K562 (cell line): ENCODE measurements around the gene KCTD1. TPM values are rescaled to one million over a fixed set of nuclear protein-coding genes. Genes with fewer than 3 reads are reported as not detected.

Experiments used
- ATAC-seq: fragments of 200-7000 bp; cut with Tn5 transposase; 3 replicates; pipeline ENCODE4 v1.9.1; 2020; ENCODE audit warnings: moderate library complexity
- BruUV-seq: library from RNA; stranded (reverse); fragments of 400-500 nt; replicated peaks from 2 replicates; lab custom pipeline; 2021; lab: Mats Ljungman, UMichigan
- CTCF ChIA-PET: fragments of 300-600 bp; formaldehyde crosslinking; extraction: SDS; loops from one replicate; lab custom pipeline; 2021; ENCODE audit warnings: low intra/inter-chr PET ratio; lab: Yijun Ruan, JAX
- POLR2A ChIA-PET: fragments of 300-600, 350-650 bp; sonication (Branson Sonifier 250); formaldehyde crosslinking; extraction: SDS; loops from one replicate; lab custom pipeline; 2021; ENCODE audit warnings: antibody characterized with exemption, inconsistent platforms; lab: Yijun Ruan, JAX
- DNase-seq, 4 experiments: peaks; one replicate each; pipeline versions ENCODE4 v3.0.0 to v3.0.0-alpha.2; 2011 to 2018; ENCODE audit warnings: low spot score in 3 of 4, mixed read lengths in 3 of 4; ENCODE audit errors: extremely low read depth in 1 of 4
- FAIRE-seq: peaks from 2 replicates; lab custom pipeline; 2011; peaks lifted over from hg19 to GRCh38; lab: Jason Lieb, UNC
- H2AFZ ChIP-seq: 2 replicates; pipeline ENCODE4 v1.6.0; 2011; ENCODE audit warnings: low read depth, low read length, control low read depth, inconsistent platforms
- H3K27ac ChIP-seq: fragments of 200-600 bp; 3 replicates; pipeline ENCODE4 v1.8.0; 2011; ENCODE audit warnings: low read depth, mild to moderate bottlenecking, control low read depth, inconsistent platforms, low read length, moderate library complexity, mixed read lengths; ENCODE audit errors: extremely low read depth
- H3K27me3 ChIP-seq, 2 experiments: fragments of 300-600 bp in 1 of 2; 2 replicates in 1 of 2; 3 replicates in 1 of 2; pipeline versions ENCODE4 v1.6.0 to v1.8.0; 2011; ENCODE audit warnings: inconsistent platforms in 2 of 2, low read length in 2 of 2, mild to moderate bottlenecking in 1 of 2, mixed read lengths in 1 of 2, moderate library complexity in 1 of 2; ENCODE audit not compliant: control insufficient read depth in 2 of 2, insufficient read depth in 2 of 2
- H3K36me3 ChIP-seq: fragments of 300-600 bp; 3 replicates; pipeline ENCODE4 v1.8.0; 2011; ENCODE audit warnings: mild to moderate bottlenecking, low read length, inconsistent platforms; ENCODE audit not compliant: control insufficient read depth, insufficient read depth
- H3K4me1 ChIP-seq, 2 experiments: fragments of 200-600 bp in 1 of 2; replicated peaks in 1 of 2; 2 replicates in 1 of 2; 3 replicates in 1 of 2; pipeline versions ENCODE4 v1.5.1 to v1.8.0; 2011; ENCODE audit warnings: inconsistent platforms in 2 of 2, low read length in 2 of 2, mild to moderate bottlenecking in 1 of 2, mixed read lengths in 1 of 2, moderate library complexity in 1 of 2; ENCODE audit not compliant: control insufficient read depth in 2 of 2, insufficient read depth in 2 of 2
- H3K4me2 ChIP-seq: 2 replicates; pipeline ENCODE4 v1.6.1; 2011; ENCODE audit warnings: low read length, control low read depth, inconsistent platforms, mixed read lengths; ENCODE audit not compliant: insufficient read depth
- H3K4me3 ChIP-seq: fragments of 200-600 bp; sonication (generic), shearing (Covaris generic); 2 replicates; pipeline ENCODE4 v1.5.1; 2016; ENCODE audit warnings: control low read depth, inconsistent platforms
- H3K79me2 ChIP-seq: fragments of 200-600 bp; 3 replicates; pipeline ENCODE4 v1.8.0; 2011; ENCODE audit warnings: low read length, inconsistent platforms; ENCODE audit not compliant: control insufficient read depth, insufficient read depth
- H3K9ac ChIP-seq, 2 experiments: 2 replicates each; pipeline versions ENCODE4 v1.6.0 to v1.6.1; 2011; ENCODE audit warnings: low read depth in 2 of 2, low read length in 2 of 2, control low read depth in 1 of 2, inconsistent platforms in 1 of 2, mild to moderate bottlenecking in 1 of 2, mixed read lengths in 1 of 2; ENCODE audit not compliant: insufficient read depth in 1 of 2
- H3K9me1 ChIP-seq: one replicate; pipeline ENCODE4 v1.6.0; 2011; ENCODE audit warnings: inconsistent platforms, mild to moderate bottlenecking, low read length, moderate library complexity; ENCODE audit not compliant: control insufficient read depth, insufficient read depth
- H3K9me3 ChIP-seq: replicated peaks from 2 replicates; pipeline ENCODE4 v1.5.1; 2011; ENCODE audit warnings: low read depth, low read length, inconsistent platforms; ENCODE audit not compliant: control insufficient read depth, insufficient read depth
- H4K20me1 ChIP-seq: replicated peaks from 2 replicates; pipeline ENCODE4 v1.6.1; 2011; ENCODE audit warnings: low read length, inconsistent platforms, mixed read lengths; ENCODE audit not compliant: control insufficient read depth, insufficient read depth
- EP400 ChIP-seq: fragments of 450-650 bp; IDR thresholded peaks from 2 replicates; pipeline ENCODE4 v1.6.1; 2017; ENCODE audit warnings: antibody characterized with exemption, mild to moderate bottlenecking, moderate library complexity
- FOSL1 ChIP-seq: fragments of 200-800 bp; sonication (Bioruptor generic); conservative IDR thresholded peaks from 2 replicates; pipeline ENCODE4 v1.6.1; 2016; ENCODE audit warnings: missing genetic modification characterization, missing compliant biosample characterization
- GMEB1 ChIP-seq: fragments of 250-450 bp; sonication (Bioruptor Pico); IDR thresholded peaks from 2 replicates; pipeline ENCODE4 v1.4.0; 2020; ENCODE audit warnings: mild to moderate bottlenecking
- HBP1 ChIP-seq: fragments of 450-650 bp; formaldehyde crosslinking; IDR thresholded peaks from 2 replicates; pipeline ENCODE4 v1.4.0; 2022; ENCODE audit warnings: missing genetic modification characterization
- HDAC2 ChIP-seq: fragments of 450-650 bp; IDR thresholded peaks from 2 replicates; pipeline ENCODE4 v1.6.1; 2016; ENCODE audit warnings: mild to moderate bottlenecking
- ILF3 ChIP-seq: fragments of 450-650 bp; IDR thresholded peaks from 2 replicates; pipeline ENCODE4 v1.6.1; 2018; ENCODE audit warnings: antibody characterized with exemption, mild to moderate bottlenecking, moderate library complexity, borderline replicate concordance
- KDM4B ChIP-seq, 2 experiments: fragments of 450-650 bp in 1 of 2; sonication (generic) in 1 of 2; IDR thresholded peaks; 2 replicates each; pipeline ENCODE4 v1.6.1; 2016 to 2017; ENCODE audit warnings: borderline replicate concordance in 2 of 2, antibody characterized with exemption in 1 of 2, low read depth in 1 of 2, mild to moderate bottlenecking in 1 of 2
- MAX ChIP-seq: sonication (generic); formaldehyde crosslinking; IDR thresholded peaks from 2 replicates; pipeline ENCODE4 v1.9.0; 2022; ENCODE audit warnings: mild to moderate bottlenecking, missing genetic modification reagents
- MCM2 ChIP-seq: fragments of 450-650 bp; IDR thresholded peaks from 2 replicates; pipeline ENCODE4 v1.6.1; 2017; ENCODE audit warnings: low read depth, mild to moderate bottlenecking
- NFYB ChIP-seq: IDR thresholded peaks from 2 replicates; pipeline ENCODE4 v1.6.1; 2011; ENCODE audit warnings: mild to moderate bottlenecking, moderate library complexity; ENCODE audit not compliant: insufficient read length; ENCODE audit errors: extremely low read depth
- PHF20 ChIP-seq: fragments of 450-650 bp; IDR thresholded peaks from 2 replicates; pipeline ENCODE4 v1.6.1; 2018; ENCODE audit not compliant: partially characterized antibody
- RAD21 ChIP-seq, 2 experiments: fragments of 250-450 bp in 1 of 2; fragments of 450-650 bp in 1 of 2; sonication (Bioruptor Pico) in 1 of 2; formaldehyde crosslinking in 1 of 2; IDR thresholded peaks in 1 of 2; conservative IDR thresholded peaks in 1 of 2; 2 replicates each; pipeline versions ENCODE4 v1.4.0 to v1.8.0; 2020 to 2022; ENCODE audit warnings: mild to moderate bottlenecking in 2 of 2, moderate library complexity in 1 of 2
- SMAD2 ChIP-seq: fragments of 150-350 bp; IDR thresholded peaks from 2 replicates; pipeline ENCODE4 v1.6.1; 2014; ENCODE audit warnings: low read depth, mild to moderate bottlenecking, low read length
- ZNF785 ChIP-seq: fragments of 250-450 bp; sonication (Bioruptor Pico); IDR thresholded peaks from 2 replicates; pipeline ENCODE4 v1.4.0; 2020; ENCODE audit warnings: mild to moderate bottlenecking
- WGBS: fragments of 100-300 bp; shearing (Covaris generic); methylation state at CpG from one replicate; pipeline ENCODE4 v1.1.6; 2016; ENCODE audit warnings: low coverage, mixed read lengths; ENCODE audit not compliant: insufficient coverage; ENCODE audit errors: missing lambda C conversion rate; 5-methylcytosine and 5-hydroxymethylcytosine counted together
- in situ Hi-C: fragments of 300-500 bp; cut with MboI; formaldehyde crosslinking; loops from 4 replicates; pipeline ENCODE4 v1.15.0; 2018; ENCODE audit warnings: inconsistent platforms, mixed read lengths
- intact Hi-C: fragments of 100-400 bp; cut with micrococcal nuclease; formaldehyde crosslinking; loops from 2 replicates; pipeline ENCODE4 v1.14.2; 2022
- polyA plus RNA-seq, 8 experiments: library from polyadenylated mRNA; depleted of rRNA in 4 of 8; stranded (reverse) in 5 of 8; unstranded in 3 of 8; fragments of >200 nt; fragmentation: Nextera tagmentation in 2 of 8; fragmentation: Illumina TruSeq in 1 of 8; extraction: Ambion mirVana in 2 of 8; extraction: Trizol in 1 of 8; gene quantifications; 2 replicates each; pipeline versions ENCODE4 v1.2.1 to v1.2.3, GENCODE V29; 2011 to 2014; ENCODE audit warnings: inconsistent platforms in 1 of 8, missing spikeins in 1 of 8
- total RNA-seq, 7 experiments: library from RNA; depleted of rRNA in 6 of 7; stranded (reverse); fragments of >200 nt in 6 of 7; fragmentation: Illumina TruSeq in 2 of 7; extraction: Trizol in 2 of 7; gene quantifications; 2 replicates each; pipeline versions ENCODE4 v1.2.1 to v1.2.3, GENCODE V29; 2011 to 2021; ENCODE audit warnings: low replicate concordance in 1 of 7

The KCTD1 gene
- total and polyA plus RNA-seq, 9 of the 15 experiments (the other 6 are each of a cell fraction or from before 2014, with no cell fraction given): not detected

GRCh38 chr18:26448714-26449159, 99.6 kb downstream of the KCTD1 start:
- TF ChIP-seq HDAC2 (no peak), RAD21 (CRISPR knock-in tag; conservative IDR thresholded peaks at IDR 0.05 in 1 of 2, IDR thresholded peaks at IDR 0.05 in 1 of 2) (no peak), FOSL1 (no peak), PHF20 (no peak), ZNF785 (CRISPR knock-in tag) (no peak), NFYB (no peak), EP400 (no peak), GMEB1 (CRISPR knock-in tag) (no peak), MCM2 (no peak), SMAD2 (no peak), KDM4B (IDR thresholded peaks at IDR 0.05; ENCODE audit: borderline replicate concordance in 2 of 2, low read depth in 1 of 2) (no peak), MAX (no peak), ILF3 (no peak), HBP1 (CRISPR knock-in tag) (no peak)
- Histone ChIP-seq H3K9me1 (no peaks in the 10 kb centered on the region), H3K27ac (no peak overlapping the region), H3K4me1 (no peaks in the 10 kb centered on the region), H3K27me3 (peaks cover 0 to 3% of the 10 kb centered on the region in 2 experiments; a peak in 1 of 5 replicates), H3K4me2 (no peak overlapping the region), H3K4me3 (no peak overlapping the region), H3K36me3 (no peaks in the 10 kb centered on the region), H3K9ac (no peak overlapping the region), H2AFZ (no peak overlapping the region), H3K79me2 (no peaks in the 10 kb centered on the region), H4K20me1 (no peaks in the 10 kb centered on the region), H3K9me3 (no peaks in the 10 kb centered on the region)
- CTCF ChIA-PET: no interaction called here
- FAIRE-seq: no peak
- intact Hi-C loops: no loop called here
- WGBS: 2% methylated on average over 8 of the region's 8 CpGs
- ATAC-seq: no peak
- in situ Hi-C loops: no loop called here
- no peak for DNase-seq
- BruUV-seq: no TSS peak
- POLR2A ChIA-PET: no interaction called here
